Neural cell (in vitro differentiated cells): ENCODE measurements around the gene BABAM2. TPM values are rescaled to one million over a fixed set of nuclear protein-coding genes. Genes with fewer than 3 reads are reported as not detected.

Experiments
- H2AFZ ChIP-seq: fragments of 200-600, 300-800 bp; sonication (generic), shearing (Covaris generic); 2 replicates; pipeline ENCODE4 v1.6.0; 2014; ENCODE audit warnings: low read depth, mild to moderate bottlenecking, antibody characterized with exemption, low read length, moderate library complexity
- H3F3A ChIP-seq: fragments of 200-600 bp; shearing (Covaris generic); 2 replicates; pipeline ENCODE4 v1.6.1; 2016; ENCODE audit warnings: mild to moderate bottlenecking, moderate library complexity, mixed read lengths, antibody characterized with exemption, low read length; ENCODE audit not compliant: insufficient read depth, poor library complexity, severe bottlenecking
- H3K27ac ChIP-seq: fragments of 200-600, 300-800 bp; sonication (generic), shearing (Covaris generic); 2 replicates; pipeline ENCODE4 v1.5.1; 2014; ENCODE audit warnings: mild to moderate bottlenecking, low read length, moderate library complexity
- H3K27me3 ChIP-seq: fragments of 300-800, 200-600 bp; sonication (generic), shearing (Covaris generic); 2 replicates; pipeline ENCODE4 v1.6.0; 2014; ENCODE audit warnings: mild to moderate bottlenecking, low read depth, low read length, moderate library complexity; ENCODE audit not compliant: insufficient read depth
- H3K36me3 ChIP-seq: fragments of 300-800, 200-600 bp; sonication (generic), shearing (Covaris generic); 2 replicates; pipeline ENCODE4 v1.5.1; 2014; ENCODE audit warnings: mild to moderate bottlenecking, antibody characterized with exemption, low read length, moderate library complexity; ENCODE audit not compliant: insufficient read depth
- H3K4me2 ChIP-seq: fragments of 300-800, 200-600 bp; sonication (generic), shearing (Covaris generic); 2 replicates; pipeline ENCODE4 v1.6.0; 2014; ENCODE audit warnings: mild to moderate bottlenecking, low read length
- H3K4me3 ChIP-seq: fragments of 300-800, 200-600 bp; sonication (generic), shearing (Covaris generic); 2 replicates; pipeline ENCODE4 v1.5.1; 2014; ENCODE audit warnings: mild to moderate bottlenecking, low read length, moderate library complexity
- H3K79me2 ChIP-seq: fragments of 200-600 bp; shearing (Covaris generic); replicated peaks from 2 replicates; pipeline ENCODE4 v1.6.0; 2014; ENCODE audit warnings: mild to moderate bottlenecking, low read length, moderate library complexity; ENCODE audit not compliant: insufficient read depth
- H3K9ac ChIP-seq: fragments of 300-800, 200-600 bp; sonication (generic), shearing (Covaris generic); 2 replicates; pipeline ENCODE4 v1.6.1; 2016; ENCODE audit warnings: mild to moderate bottlenecking, low read length, mixed read lengths
- H3K9me2 ChIP-seq: fragments of 200-600 bp; shearing (Covaris generic); 2 replicates; pipeline ENCODE4 v1.6.1; 2016; ENCODE audit warnings: mild to moderate bottlenecking, low read length, mixed read lengths; ENCODE audit not compliant: insufficient read depth
- H3K9me3 ChIP-seq: fragments of 200-600, 300-800 bp; sonication (generic), shearing (Covaris generic); 2 replicates; pipeline ENCODE4 v1.6.1; 2016; ENCODE audit warnings: mild to moderate bottlenecking, mixed run types, low read length, moderate library complexity, mixed read lengths
- H4K20me1 ChIP-seq: fragments of 200-600 bp; shearing (Covaris generic); 2 replicates; pipeline ENCODE4 v1.6.1; 2016; ENCODE audit warnings: mild to moderate bottlenecking, mixed run types; ENCODE audit not compliant: insufficient read depth
- CTCF ChIP-seq: fragments of 450-650 bp; IDR thresholded peaks from 2 replicates; pipeline ENCODE4 v1.5.1; 2014; ENCODE audit warnings: antibody characterized with exemption, mild to moderate bottlenecking, moderate library complexity; ENCODE audit not compliant: poor library complexity, severe bottlenecking
- EP300 ChIP-seq: fragments of 450-650 bp; conservative IDR thresholded peaks from 2 replicates; pipeline ENCODE4 v1.6.1; 2014; ENCODE audit warnings: antibody characterized with exemption, mild to moderate bottlenecking, moderate library complexity; ENCODE audit not compliant: poor library complexity, severe bottlenecking
- EZH2 ChIP-seq: fragments of 200-600, 300-800 bp; shearing (Covaris generic), sonication (generic); IDR thresholded peaks from 2 replicates; pipeline ENCODE4 v1.6.1; 2014; ENCODE audit warnings: antibody characterized with exemption, low read length, borderline replicate concordance, mild to moderate bottlenecking; ENCODE audit not compliant: insufficient read depth, poor library complexity, severe bottlenecking
- MXI1 ChIP-seq: fragments of 450-650 bp; conservative IDR thresholded peaks from 2 replicates; pipeline ENCODE4 v1.6.1; 2014; ENCODE audit warnings: antibody characterized with exemption, mild to moderate bottlenecking; ENCODE audit not compliant: poor library complexity, severe bottlenecking
- POLR2AphosphoS5 ChIP-seq: IDR thresholded peaks from 2 replicates; pipeline ENCODE4 v1.6.1; 2012
- RAD21 ChIP-seq: fragments of 450-650 bp; conservative IDR thresholded peaks from 2 replicates; pipeline ENCODE4 v1.6.1; 2014; ENCODE audit warnings: antibody characterized with exemption, mild to moderate bottlenecking, moderate library complexity
- REST ChIP-seq: IDR thresholded peaks from 2 replicates; pipeline ENCODE4 v1.6.1; 2012; ENCODE audit warnings: borderline replicate concordance
- SMC3 ChIP-seq: fragments of 450-650 bp; conservative IDR thresholded peaks from 2 replicates; pipeline ENCODE4 v1.6.1; 2014; ENCODE audit warnings: antibody characterized with exemption, mild to moderate bottlenecking, moderate library complexity; ENCODE audit not compliant: poor library complexity
- TAF1 ChIP-seq: IDR thresholded peaks from 2 replicates; pipeline ENCODE4 v1.6.1; 2012; ENCODE audit warnings: low read depth
- polyA plus RNA-seq: library from polyadenylated mRNA; depleted of rRNA; stranded (reverse); fragments of >200 nt; gene quantifications from 2 replicates; pipeline ENCODE4 v1.2.3, GENCODE V29; 2014

Gene BABAM2
- polyA plus RNA-seq, 1 donor from 2014 or later: 15.3 TPM

GRCh38 chr2:27906074-27906473 is 15.5 kb downstream of the BABAM2 start:
- Histone ChIP-seq H3K9ac (no peak overlapping the region), H3K27me3 (no peaks in the 10 kb centered on the region), H3K27ac (no peak overlapping the region), H3K9me2 (no peaks in the 10 kb centered on the region), H3K79me2 (no peaks in the 10 kb centered on the region), H3F3A (no peaks in the 10 kb centered on the region), H2AFZ (no peak overlapping the region), H4K20me1 (no peaks in the 10 kb centered on the region), H3K4me3 (no peak overlapping the region), H3K36me3 (no peaks in the 10 kb centered on the region), H3K9me3 (no peaks in the 10 kb centered on the region), H3K4me2 (no peak overlapping the region)
- TF ChIP-seq EP300: no peak
- no peak for TF ChIP-seq REST
- no peak for TF ChIP-seq EZH2
- no peak for TF ChIP-seq TAF1
- no peak for TF ChIP-seq RAD21
- TF ChIP-seq SMC3: no peak
- no peak for TF ChIP-seq MXI1
- TF ChIP-seq POLR2AphosphoS5: no peak
- no peak for TF ChIP-seq CTCF

- no peaks in the 10 kb centered on the region for H3K36me3 ChIP-seq
- no peak overlapping the region for H3K4me3 ChIP-seq
- no peak overlapping the region for H3K4me2 ChIP-seq
- TF ChIP-seq RAD21 (no peak), CTCF (no peak), MXI1 (no peak), TAF1 (no peak), REST (no peak), SMC3 (no peak), EP300 (no peak)
- H2AFZ ChIP-seq: no peak overlapping the region
- H3K9me3 ChIP-seq: no peaks in the 10 kb centered on the region
- H3K27ac ChIP-seq: no peak overlapping the region
- H3K27me3 ChIP-seq: no peaks in the 10 kb centered on the region
- no peaks in the 10 kb centered on the region for H3K79me2 ChIP-seq
- H3F3A ChIP-seq: no peaks in the 10 kb centered on the region
- H4K20me1 ChIP-seq: no peaks in the 10 kb centered on the region
- no peaks in the 10 kb centered on the region for H3K9me2 ChIP-seq
- no peak overlapping the region for H3K9ac ChIP-seq
These were observed 17.0 kb downstream of the BABAM2 start for GRCh38 chr2:27907547-27907946.
